ENCODE measurements around the gene FREM2.

FREM2 gene

GRCh38 chr13:38830442-38831045 is 143.7 kb downstream of the FREM2 start:
- no peak for DNase-seq

DNA sequence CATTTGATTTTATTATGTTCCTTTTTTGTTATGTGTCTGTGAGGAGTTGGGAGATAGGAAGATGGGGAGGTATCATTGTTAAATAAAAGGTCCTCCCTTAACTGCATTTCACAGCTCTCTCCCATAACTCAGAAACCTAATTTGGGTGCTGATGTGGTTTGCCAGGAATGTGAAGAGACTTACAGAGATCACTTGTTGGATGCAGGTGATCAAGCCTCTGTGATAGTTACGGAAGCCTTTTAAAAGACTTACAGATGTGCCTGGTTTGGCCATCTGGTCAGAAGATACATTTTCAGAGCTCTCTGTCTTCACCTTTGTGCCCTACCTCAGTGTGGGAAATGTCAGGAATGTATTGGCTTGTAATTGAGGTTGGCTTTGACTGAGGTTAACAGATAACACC is 157.7 kb downstream of the FREM2 start:
- DNase-seq, result no peak

- DNase-seq, result no peak
Measured at GRCh38 chr13:38848360-38848759, 161.5 kb downstream of the FREM2 start.

DNA sequence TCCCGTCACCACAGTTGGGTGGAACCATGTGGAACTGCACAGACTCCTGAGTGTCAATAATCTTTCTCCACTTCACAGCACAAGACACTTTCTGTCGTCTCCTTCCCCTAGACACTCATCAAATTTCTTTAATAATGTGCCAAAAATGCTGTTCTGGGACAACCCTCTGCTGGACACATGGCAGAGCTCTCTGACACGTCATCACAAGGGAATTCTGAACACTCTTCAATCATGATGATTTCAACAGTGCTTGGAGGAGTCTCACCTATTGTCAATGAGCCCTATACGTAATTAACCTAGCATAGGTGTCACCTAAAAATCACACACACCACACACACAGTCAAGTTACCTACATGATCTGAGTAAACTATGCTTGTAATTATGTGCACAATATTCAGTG is 162.4 kb downstream of the FREM2 start:
- DNase-seq, result no peak

DNA sequence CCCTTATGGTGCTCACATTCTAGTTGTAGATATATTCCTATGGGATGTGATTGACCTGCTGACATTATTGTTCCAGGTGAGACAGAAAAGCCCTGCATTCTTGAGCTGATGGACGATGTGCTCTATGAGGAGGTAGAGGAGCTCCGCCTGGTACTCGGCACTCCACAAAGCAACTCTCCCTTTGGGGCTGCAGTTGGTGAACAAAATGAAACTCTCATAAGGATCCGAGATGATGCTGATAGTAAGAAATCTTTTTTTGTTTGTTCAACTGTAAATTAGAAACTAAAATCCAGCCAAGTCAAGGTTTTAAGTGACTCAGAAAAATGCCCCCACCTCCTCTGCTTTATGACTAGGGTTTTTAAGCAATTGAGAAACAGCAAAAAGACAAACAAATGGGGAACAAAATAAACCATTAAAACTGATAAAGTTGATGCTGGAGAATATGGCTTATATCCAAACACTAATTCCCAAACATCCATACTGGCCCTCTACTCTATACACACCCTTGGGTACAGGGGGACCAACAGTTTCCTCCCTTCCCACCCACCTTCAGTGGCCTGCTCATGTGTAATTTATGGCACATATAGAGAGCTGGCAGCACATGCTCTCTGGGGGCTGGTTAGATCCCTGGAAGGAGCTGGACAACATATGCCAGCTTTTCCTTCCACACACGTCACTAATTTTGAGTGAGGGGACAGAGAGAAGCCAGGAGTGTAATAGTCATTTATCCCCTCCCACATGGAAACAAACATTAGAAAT is 164.2 kb downstream of the FREM2 start:
- DNase-seq, result no peak

- DNase-seq, result no peak
Measured at GRCh38 chr13:38854226-38854625, 167.3 kb downstream of the FREM2 start.

GRCh38 chr13:38856065-38856464 is 169.2 kb downstream of the FREM2 start:
- no peak for DNase-seq

- no peak for DNase-seq
Measured at GRCh38 chr13:38862443-38862842, 175.6 kb downstream of the FREM2 start.

DNA sequence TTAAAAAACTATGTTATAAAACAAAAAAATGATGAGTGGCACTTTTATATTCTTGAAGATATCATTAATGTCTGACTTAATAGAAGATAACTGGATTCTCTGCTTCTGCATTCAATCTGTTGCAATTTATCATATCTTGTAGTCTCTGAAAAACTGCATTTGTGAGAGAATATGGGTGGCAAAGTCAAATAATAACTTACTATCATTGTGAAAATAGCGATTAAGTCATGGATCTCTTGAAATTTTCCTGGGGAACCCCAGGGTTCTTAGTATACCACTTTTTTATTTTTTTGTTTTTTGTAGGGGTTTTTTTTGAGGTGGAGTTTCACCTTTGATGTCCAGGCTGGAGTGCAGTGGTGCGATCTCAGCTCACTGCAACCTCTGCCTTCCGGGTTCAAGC is 176.7 kb downstream of the FREM2 start:
- DNase-seq, result no peak

DNA sequence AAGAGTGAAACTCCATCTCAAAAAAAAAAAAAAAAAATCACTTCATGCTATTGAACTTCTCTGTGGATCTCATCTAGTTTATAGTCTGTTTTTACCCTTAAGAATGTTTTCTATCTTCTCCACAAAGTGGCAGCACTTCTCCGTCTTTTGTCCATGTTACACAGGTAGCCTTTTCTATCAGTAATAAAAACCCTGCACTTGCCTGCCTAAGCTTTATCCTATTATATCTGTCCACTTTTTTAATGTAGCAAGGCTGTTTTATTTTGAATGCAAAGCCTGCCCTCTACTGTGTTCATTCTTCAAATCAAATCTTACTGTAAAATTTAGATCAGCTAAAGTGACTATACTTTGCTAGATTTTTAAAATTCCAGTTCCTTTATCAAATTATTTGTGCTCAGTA is 179.8 kb downstream of the FREM2 start:
- DNase-seq, result no peak

DNA sequence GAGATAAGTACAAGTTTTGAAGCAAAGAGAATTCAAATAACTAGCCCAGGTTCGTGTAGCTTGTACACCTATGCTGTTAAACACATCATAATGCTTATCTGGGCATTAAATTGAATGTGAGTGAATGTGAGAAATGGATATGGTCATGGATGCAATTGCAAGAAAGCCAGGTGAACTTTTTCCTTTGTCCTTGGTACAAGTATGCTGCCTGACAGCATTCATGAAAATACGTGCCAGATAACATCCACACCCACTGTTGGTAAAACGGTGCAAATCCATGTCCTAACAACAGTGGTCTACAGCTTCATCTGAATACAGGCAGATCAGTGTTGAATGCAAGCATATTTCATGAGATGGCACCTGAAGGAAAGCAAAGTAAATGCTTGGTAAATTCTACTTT is 181.5 kb downstream of the FREM2 start:
- DNase-seq, result no peak

DNA sequence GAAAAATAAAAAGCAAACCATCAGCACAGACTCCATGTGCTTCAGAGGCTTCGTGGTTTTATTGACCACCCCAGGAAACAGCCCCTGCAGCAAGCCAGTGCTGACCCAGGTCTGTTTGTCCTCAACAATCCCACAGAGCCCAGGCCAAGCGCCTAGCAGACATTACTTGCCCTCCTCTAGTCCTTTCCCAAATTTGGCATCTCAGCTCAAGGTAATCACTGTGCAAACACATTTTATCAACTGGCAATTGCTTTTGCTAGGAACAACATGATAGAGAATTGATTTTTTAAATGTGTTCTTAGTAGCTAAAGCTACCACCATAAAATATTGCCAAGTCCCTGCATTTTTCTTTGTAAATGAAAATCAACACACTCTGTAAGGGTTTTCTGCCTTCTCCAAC is 182.0 kb downstream of the FREM2 start:
- DNase-seq, result no peak

DNA sequence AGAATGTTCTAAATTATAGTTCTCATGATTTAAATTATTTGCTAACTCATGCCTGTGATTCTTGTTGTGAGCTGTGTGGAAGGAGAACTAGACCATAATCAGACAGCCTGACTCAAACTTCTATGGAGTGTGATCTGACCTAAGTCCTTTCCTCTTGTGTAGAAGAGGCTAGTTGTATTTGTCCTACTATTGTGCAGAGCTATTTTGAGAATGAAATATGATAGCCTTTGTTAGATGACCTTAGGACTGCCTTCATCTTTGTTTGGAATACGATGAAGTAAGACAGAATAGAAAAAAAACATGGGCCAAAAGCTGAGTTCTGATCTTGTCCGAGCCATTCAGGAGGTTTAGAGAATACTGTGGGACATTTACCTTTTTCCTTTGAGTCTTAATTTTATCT is 184.4 kb downstream of the FREM2 start:
- DNase-seq, result no peak

DNA sequence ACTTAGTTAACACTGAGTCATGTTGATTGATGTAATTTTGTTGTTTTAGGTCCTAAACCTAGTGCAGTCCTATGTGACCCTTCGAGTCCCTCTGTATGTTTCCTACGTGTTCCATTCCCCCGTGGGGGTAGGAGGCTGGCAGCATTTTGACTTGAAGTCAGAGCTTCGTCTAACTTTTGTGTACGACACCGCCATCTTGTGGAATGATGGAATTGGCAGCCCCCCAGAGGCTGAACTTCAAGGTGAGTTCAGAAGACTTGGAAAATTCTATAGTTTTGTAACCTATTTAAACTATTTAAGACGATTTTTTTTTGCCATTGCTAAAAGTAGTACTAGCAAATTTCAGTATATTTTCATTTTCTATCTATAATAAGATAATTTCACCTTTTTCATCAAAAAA is 185.8 kb downstream of the FREM2 start:
- peak; percentile 17 for DNase-seq

DNA sequence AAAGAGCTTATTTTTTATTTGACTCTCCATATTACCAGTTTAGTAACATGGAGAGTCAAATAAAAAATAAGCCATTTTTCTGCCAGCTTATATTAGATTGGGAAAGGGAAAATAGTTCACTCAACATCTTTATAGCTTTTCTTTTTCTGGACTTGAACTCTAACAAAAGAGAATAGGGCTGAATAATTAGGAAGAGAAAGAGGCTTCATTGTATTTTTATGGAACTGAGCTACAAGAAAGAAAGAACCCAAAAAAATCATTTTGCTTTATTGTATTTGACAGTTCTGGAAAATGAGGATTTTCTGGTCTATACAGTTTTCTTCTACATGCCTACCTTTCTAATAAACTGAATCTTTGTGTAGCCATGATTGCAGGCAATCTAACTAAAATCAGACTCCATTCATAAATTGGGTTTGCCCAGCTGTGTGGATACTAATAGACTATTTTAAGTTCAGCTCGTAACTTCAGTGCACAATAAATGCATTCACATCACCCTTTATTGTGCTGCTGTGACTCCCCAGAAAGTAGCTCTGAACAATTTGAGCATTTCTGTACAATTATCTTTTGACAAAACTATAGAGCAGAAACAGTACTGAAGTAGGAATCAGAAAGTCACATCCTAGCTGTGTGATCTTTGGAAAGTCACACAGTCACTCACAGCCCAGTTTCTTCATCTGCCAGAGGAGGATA is 188.5 kb downstream of the FREM2 start:
- DNase-seq, result no peak

DNA sequence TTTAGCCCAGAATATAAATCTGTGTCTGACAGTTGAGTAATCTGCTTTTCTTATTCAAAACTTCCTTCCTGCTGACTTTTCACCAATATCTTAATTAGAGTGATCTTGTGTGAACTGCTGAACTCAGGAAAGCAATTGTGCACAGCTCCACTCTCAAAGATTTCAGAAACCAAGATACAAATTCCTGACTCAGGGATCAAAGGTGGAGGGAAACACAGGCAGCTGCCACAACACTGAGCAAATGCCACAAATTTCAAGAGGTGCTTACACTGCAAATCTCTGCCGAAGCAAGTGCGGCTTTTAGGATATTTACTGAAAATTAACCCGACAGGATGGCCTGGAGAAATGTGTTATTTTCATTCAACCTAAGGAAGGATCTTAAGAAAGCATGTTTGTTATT is 192.4 kb downstream of the FREM2 start:
- no peak for DNase-seq

- no peak for DNase-seq
Measured at GRCh38 chr13:38879786-38880185, 192.9 kb downstream of the FREM2 start.

DNA sequence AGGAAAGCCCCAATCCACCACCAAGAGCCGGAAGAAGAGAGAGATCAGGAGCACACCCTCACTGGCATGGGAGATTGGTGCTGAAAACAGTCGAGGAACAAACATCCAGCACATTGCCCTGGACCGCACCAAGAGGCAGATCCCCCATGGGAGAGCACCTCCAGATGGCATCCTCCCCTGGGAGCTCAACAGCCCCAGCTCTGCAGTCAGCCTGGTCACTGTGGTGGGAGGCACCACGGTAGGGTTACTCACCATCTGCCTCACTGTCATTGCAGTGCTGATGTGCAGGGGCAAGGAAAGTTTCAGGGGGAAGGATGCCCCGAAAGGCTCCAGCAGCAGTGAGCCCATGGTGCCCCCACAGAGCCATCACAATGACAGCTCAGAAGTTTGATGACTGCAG is 193.5 kb downstream of the FREM2 start:
- no peak for DNase-seq

GRCh38 chr13:38883783-38884182 is 196.9 kb downstream of the FREM2 start:
- no peak for DNase-seq

GRCh38 chr13:38888309-38888708 is 201.4 kb downstream of the FREM2 start:
- no peak for DNase-seq

DNA sequence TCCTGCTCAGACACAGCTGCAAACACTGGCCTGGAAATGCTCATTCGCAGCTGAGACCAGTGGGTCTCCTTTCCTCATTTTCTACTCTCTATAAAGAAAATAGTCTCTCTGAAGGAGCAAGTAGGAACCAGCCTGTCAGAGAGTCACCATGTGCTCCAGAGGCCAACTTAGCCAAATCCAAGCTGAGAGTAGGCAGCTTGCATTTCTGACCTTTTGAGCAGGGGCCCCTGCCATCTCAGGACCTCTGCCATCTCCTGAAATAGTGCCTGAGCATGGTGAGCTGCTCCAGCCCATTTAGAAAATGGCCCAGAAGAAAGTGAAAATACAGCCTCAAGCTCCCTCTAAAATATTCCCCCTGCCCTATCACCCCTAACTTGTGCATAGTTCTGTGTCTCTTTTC is 208.2 kb downstream of the FREM2 start:
- no peak for DNase-seq

- no peak for DNase-seq
Measured at GRCh38 chr13:38897521-38897920, 210.6 kb downstream of the FREM2 start.

- DNase-seq, result no peak
Measured at GRCh38 chr13:38898481-38898880, 211.6 kb downstream of the FREM2 start.

DNA sequence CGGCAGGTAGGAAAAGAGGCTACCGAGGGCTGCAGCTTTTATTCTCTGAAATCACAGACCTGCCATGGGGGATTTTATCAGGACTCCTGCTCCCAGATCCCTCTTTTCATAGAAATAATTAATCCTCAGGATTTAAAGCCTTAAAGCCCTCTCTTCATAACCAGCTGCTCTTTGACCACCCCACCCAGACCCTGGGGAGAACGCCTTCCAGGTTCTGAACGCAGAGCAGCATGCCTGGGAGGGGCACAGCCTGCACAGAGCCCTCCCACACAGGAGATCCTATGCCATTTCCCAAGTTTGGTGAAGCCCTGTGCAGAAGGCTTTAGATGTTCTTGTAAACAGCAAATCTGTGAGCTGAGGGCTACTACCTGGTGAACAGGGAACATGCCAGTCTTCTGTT is 212.7 kb downstream of the FREM2 start:
- no peak for DNase-seq

Data from CD4-positive, alpha-beta T cell treated with Interleukin-21 for 1 hour (primary cell).